A549 (cell line): ENCODE data around the gene CMKLR1.

ENCODE experiments used
- EP300 ChIP-seq, 2 experiments: fragments of >200 bp; sonication (Bioruptor Twin); formaldehyde crosslinking; IDR thresholded peaks; 2 replicates in 1 of 2; 3 replicates in 1 of 2; pipeline ENCODE4 v1.6.1; 2016 to 2017
- FOSL2 ChIP-seq, 2 experiments: fragments of 450-650 bp in 1 of 2; fragments of >200 bp in 1 of 2; sonication (Bioruptor Twin) in 1 of 2; formaldehyde crosslinking; IDR thresholded peaks; 2 replicates each; pipeline versions ENCODE4 v1.5.0 to v1.6.1; 2016 to 2020; ENCODE audit warnings: mild to moderate bottlenecking in 1 of 2, moderate library complexity in 1 of 2
- MAFK ChIP-seq: fragments of 450-650 bp; IDR thresholded peaks from 2 replicates; pipeline ENCODE4 v1.6.1; 2014; ENCODE audit not compliant: partially characterized antibody
- MYC ChIP-seq: IDR thresholded peaks from 2 replicates; pipeline ENCODE4 v1.6.1; 2012; ENCODE audit warnings: mild to moderate bottlenecking, inconsistent platforms, low read length, improper control_type of control experiment, borderline replicate concordance
- NR3C1 ChIP-seq: fragments of >200 bp; sonication (Bioruptor Twin); formaldehyde crosslinking; IDR thresholded peaks from 3 replicates; pipeline ENCODE4 v1.6.1; 2017
- POLR2A ChIP-seq: IDR thresholded peaks from 2 replicates; pipeline ENCODE4 v1.6.1; 2012; ENCODE audit warnings: mild to moderate bottlenecking, low read length
- RFX5 ChIP-seq: fragments of 450-650 bp; IDR thresholded peaks from 2 replicates; pipeline ENCODE4 v1.7.1; 2014; ENCODE audit warnings: antibody characterized with exemption, mild to moderate bottlenecking, moderate library complexity
- TP53 ChIP-seq: fragments of 250-450 bp; sonication (Bioruptor Pico); IDR thresholded peaks from 2 replicates; pipeline ENCODE4 v1.5.0; 2021; ENCODE audit warnings: mild to moderate bottlenecking, moderate library complexity
- ZFP36 ChIP-seq: fragments of 450-650 bp; IDR thresholded peaks from 2 replicates; pipeline ENCODE4 v1.6.1; 2014; ENCODE audit warnings: borderline replicate concordance; ENCODE audit not compliant: partially characterized antibody
- ZNF302 ChIP-seq: fragments of 250-450 bp; sonication (Bioruptor Pico); IDR thresholded peaks from 2 replicates; pipeline ENCODE4 v1.9.0; 2021; ENCODE audit warnings: inconsistent platforms, mild to moderate bottlenecking, moderate library complexity
- TF ChIP-seq, protein P1 (sequence below): IDR thresholded peaks from 2 replicates; pipeline ENCODE4 v1.6.1; 2012
- TF ChIP-seq, protein P2 (sequence below): fragments of >200 bp; sonication (Bioruptor Twin); formaldehyde crosslinking; IDR thresholded peaks from 3 replicates; pipeline ENCODE4 v1.5.1; 2016
- TF ChIP-seq, protein P3 (sequence below): fragments of 200-600 bp; sonication (generic); IDR thresholded peaks from 2 replicates; pipeline ENCODE4 v1.6.1; 2016; ENCODE audit warnings: antibody characterized with exemption, mild to moderate bottlenecking, moderate library complexity

DNA sequence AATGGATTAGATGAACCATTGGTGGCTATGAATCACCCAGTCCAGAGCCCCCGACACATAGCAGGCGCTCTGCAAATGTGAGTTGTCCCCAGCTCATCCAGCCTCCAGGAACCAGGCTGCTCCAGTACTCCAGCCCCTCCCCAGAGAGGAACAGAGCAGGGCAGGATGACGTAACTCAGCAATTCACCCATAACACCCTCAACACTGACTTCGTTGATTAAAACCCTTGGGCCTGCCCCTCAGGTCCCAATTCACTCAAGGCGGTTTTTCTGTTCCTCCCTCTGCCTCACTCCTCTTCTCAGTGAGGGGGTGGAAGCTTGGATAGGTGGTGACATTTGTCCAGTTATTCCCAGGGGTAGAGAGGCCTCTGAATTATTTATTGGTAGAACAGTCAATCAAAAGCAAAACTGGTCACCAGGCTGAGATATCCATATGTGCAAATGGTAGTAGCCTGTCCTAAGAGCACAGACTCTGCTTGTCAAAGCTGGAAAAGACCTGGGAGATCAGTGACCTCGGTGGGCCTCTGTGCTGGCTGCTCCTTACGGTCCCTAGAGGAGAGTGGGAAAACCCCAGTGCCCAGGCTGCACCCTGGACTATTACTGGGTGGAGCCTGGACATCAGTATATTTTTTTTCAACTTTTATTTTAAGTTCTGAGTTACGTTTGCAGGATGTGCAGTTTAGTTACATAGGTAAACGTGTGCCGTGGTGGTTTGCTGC, 97.0 kb downstream of the CMKLR1 start:
- TF ChIP-seq, protein P1, sequence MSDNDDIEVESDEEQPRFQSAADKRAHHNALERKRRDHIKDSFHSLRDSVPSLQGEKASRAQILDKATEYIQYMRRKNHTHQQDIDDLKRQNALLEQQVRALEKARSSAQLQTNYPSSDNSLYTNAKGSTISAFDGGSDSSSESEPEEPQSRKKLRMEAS = no peak
- TF ChIP-seq, protein P2, sequence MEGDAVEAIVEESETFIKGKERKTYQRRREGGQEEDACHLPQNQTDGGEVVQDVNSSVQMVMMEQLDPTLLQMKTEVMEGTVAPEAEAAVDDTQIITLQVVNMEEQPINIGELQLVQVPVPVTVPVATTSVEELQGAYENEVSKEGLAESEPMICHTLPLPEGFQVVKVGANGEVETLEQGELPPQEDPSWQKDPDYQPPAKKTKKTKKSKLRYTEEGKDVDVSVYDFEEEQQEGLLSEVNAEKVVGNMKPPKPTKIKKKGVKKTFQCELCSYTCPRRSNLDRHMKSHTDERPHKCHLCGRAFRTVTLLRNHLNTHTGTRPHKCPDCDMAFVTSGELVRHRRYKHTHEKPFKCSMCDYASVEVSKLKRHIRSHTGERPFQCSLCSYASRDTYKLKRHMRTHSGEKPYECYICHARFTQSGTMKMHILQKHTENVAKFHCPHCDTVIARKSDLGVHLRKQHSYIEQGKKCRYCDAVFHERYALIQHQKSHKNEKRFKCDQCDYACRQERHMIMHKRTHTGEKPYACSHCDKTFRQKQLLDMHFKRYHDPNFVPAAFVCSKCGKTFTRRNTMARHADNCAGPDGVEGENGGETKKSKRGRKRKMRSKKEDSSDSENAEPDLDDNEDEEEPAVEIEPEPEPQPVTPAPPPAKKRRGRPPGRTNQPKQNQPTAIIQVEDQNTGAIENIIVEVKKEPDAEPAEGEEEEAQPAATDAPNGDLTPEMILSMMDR = no peak
- TF ChIP-seq MAFK = no peak
- TF ChIP-seq, protein P3, sequence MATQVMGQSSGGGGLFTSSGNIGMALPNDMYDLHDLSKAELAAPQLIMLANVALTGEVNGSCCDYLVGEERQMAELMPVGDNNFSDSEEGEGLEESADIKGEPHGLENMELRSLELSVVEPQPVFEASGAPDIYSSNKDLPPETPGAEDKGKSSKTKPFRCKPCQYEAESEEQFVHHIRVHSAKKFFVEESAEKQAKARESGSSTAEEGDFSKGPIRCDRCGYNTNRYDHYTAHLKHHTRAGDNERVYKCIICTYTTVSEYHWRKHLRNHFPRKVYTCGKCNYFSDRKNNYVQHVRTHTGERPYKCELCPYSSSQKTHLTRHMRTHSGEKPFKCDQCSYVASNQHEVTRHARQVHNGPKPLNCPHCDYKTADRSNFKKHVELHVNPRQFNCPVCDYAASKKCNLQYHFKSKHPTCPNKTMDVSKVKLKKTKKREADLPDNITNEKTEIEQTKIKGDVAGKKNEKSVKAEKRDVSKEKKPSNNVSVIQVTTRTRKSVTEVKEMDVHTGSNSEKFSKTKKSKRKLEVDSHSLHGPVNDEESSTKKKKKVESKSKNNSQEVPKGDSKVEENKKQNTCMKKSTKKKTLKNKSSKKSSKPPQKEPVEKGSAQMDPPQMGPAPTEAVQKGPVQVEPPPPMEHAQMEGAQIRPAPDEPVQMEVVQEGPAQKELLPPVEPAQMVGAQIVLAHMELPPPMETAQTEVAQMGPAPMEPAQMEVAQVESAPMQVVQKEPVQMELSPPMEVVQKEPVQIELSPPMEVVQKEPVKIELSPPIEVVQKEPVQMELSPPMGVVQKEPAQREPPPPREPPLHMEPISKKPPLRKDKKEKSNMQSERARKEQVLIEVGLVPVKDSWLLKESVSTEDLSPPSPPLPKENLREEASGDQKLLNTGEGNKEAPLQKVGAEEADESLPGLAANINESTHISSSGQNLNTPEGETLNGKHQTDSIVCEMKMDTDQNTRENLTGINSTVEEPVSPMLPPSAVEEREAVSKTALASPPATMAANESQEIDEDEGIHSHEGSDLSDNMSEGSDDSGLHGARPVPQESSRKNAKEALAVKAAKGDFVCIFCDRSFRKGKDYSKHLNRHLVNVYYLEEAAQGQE = no peak
- no peak for TF ChIP-seq TP53 (CRISPR knock-in tag)
- TF ChIP-seq RFX5 = no peak
- no peak for TF ChIP-seq MYC
- TF ChIP-seq FOSL2 (IDR thresholded peaks at IDR 0.05) = no peak
- no peak for TF ChIP-seq FOSL2 (CRISPR knock-in tag; IDR thresholded peaks at IDR 0.05)
- no peak for TF ChIP-seq POLR2A
- no peak for TF ChIP-seq EP300 (IDR thresholded peaks at IDR 0.05)
- no peak for TF ChIP-seq ZNF302 (CRISPR knock-in tag)
- TF ChIP-seq ZFP36 = no peak
- TF ChIP-seq NR3C1 = no peak
